GM19455 (cell line): ENCODE results near the gene MKI67.
A peak's percentile ranks its signal among the peaks of the same experiment; 100 is the strongest.
"Not testable (repeated sequence)": the region's sequence is repeated elsewhere in the genome, so short reads cannot be mapped to it uniquely, and the experiment has no call there.

Experiments
- ATAC-seq: cut with Tn5 transposase; IDR thresholded peaks from one replicate; pipeline ENCODE4 v1.9.1; 2021; ENCODE audit not compliant: unreplicated experiment

The MKI67 gene, protein sequence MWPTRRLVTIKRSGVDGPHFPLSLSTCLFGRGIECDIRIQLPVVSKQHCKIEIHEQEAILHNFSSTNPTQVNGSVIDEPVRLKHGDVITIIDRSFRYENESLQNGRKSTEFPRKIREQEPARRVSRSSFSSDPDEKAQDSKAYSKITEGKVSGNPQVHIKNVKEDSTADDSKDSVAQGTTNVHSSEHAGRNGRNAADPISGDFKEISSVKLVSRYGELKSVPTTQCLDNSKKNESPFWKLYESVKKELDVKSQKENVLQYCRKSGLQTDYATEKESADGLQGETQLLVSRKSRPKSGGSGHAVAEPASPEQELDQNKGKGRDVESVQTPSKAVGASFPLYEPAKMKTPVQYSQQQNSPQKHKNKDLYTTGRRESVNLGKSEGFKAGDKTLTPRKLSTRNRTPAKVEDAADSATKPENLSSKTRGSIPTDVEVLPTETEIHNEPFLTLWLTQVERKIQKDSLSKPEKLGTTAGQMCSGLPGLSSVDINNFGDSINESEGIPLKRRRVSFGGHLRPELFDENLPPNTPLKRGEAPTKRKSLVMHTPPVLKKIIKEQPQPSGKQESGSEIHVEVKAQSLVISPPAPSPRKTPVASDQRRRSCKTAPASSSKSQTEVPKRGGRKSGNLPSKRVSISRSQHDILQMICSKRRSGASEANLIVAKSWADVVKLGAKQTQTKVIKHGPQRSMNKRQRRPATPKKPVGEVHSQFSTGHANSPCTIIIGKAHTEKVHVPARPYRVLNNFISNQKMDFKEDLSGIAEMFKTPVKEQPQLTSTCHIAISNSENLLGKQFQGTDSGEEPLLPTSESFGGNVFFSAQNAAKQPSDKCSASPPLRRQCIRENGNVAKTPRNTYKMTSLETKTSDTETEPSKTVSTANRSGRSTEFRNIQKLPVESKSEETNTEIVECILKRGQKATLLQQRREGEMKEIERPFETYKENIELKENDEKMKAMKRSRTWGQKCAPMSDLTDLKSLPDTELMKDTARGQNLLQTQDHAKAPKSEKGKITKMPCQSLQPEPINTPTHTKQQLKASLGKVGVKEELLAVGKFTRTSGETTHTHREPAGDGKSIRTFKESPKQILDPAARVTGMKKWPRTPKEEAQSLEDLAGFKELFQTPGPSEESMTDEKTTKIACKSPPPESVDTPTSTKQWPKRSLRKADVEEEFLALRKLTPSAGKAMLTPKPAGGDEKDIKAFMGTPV (N-terminal part only)

DNA sequence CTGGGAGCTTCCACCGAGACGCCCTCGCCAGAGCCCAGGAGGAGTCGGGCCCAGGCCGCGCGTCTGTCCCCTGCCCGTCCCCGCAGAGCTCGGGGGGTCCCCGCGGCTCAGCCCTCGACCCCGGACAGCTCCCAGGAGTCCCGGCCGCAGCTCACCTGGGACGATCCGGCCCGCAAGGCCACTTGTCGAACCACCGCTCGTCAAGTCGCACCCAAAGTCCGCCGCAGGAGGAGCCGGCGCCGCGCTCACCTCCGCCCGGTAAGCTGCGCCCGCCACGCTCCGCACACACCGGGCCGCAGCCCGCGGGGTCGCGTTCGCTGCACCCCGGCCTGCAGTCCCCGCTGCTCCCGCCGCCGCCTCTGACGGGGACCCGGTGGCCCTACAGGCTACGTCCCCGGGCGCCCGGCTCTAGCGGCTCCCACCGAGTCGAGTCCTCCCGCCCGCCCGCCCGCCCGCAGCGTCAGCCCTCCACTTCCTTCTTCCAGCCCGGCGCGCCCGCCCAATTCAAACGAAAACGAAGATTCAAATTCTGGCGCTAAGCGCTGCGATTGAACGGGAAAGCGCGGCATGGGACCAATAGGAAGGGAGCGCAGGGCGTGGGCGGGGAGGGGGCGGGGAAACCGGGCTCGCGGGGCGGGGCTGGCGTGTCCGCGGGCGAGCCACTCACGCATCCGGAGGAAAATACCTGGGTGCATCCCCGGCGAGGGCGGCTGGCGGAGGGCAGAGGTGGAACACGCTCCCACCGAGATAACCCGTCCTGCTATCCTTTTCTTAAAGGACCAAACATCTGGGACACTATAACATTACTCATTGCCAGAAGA, at the start of gene MKI67:
Gene MKI67 (minus strand): TSS at position 480 of the 821 bp plus-strand sequence. CDS start 756 bp downstream, outside the sequence.
- peak; percentile 88 for ATAC-seq

DNA sequence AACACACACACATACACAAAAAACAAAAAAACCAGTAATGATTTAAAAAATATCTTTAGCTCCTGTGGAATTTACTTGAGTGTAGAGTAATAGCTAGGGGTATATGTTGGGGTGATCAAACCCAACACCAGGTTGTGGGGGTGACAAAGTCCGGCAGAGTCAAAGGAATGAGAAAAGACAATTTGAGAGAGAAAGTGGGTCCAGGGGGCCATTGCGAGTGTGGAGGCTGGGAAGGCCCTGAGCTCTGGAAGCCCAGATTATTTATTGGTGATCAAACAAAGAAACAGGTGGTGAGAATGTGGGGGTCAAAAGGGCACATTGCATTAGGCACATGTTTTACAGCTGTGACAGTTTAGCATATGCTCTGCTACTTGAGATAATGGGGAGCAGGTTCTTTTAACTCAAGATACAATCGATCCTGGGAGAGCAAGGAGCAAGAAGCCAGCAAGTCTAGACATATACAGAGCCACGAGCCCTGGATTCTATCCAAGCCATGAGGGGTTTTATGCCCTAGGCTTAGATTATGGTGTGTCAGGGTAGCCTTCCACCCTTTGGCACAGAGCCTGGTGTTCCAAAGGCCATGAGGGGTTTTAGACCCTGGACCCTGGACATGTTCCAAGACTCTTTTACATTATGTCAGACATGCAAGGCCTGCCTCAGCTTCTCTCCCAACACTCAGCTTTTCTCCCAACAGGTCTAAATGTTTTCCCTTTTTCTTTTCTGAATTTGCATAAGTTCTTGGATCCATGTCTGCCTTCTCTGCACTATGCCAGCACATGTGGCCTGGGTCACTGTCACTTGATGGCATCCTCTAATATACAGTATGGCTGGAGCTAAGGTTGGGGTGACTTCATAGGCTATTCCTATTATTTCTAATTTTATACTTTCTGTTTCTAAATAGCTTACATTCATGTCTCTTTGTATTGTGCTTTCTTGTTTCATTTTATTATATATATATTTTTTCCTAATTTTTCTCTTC, 48.6 kb upstream of the MKI67 start:
- no peak for ATAC-seq

DNA sequence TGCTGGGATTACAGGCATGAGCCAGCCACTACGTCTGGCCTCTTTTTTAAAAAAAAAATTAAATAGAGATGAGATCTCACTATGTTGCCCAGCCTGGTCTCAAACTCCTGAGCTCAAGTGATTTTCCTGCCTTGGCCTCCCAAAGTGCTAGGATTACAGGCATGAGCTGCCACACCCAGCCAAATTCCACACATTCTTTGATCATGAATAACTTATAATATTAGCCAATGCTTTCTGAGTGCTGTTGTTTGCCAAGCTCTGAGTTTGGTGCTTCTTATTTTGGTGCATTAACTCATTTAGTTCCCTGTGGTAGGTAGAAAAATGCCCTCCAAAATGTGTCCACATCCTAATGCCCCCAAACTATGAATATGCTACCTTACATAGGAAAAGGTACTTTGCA, 47.2 kb upstream of the MKI67 start:
- no peak for ATAC-seq

DNA sequence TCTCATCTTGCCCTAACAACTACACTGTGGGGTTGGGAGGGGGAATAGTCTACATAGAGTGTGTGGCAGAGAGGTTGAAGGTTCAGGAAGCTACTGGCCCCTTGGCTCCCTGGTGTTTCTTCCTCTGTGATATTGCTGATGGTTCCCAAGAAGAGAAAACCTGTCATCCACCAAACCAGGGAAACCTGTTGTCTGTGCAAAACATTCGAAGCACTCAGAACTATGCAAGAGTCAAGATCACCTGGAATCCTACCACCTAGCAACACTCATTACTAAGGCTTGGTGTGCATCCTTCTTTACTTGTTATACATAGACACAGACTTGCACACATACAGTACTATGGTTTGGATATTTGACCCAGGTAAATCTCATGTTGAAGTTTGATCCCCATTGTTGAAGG, 46.5 kb upstream of the MKI67 start:
- no peak for ATAC-seq

DNA sequence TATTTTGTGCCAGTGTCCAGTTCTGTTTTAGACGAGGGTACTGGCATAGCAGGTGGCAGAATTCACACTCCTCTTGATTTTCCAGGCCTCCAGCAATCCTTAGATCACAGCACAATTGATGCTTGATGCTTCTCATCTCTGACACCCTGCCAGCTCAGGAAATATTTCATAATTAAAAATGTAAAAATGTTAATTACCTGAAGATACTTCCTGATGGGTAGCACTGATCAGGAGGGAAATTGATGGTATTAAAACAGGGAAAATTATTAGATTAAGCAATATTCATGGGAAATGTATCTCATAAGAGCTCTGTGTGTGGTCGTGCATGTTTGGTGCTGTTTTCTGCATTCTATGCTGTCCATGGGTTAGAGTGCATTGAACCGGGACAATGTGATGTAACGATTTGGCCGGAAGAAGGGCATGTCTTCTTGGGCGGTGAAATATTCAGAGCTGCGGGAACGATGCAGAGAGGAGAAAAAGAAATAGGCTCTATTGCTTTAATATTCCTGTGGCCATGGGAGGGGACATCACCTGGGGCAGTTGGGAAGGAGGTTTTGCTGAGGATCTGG, 43.7 kb upstream of the MKI67 start:
- no peak for ATAC-seq

DNA sequence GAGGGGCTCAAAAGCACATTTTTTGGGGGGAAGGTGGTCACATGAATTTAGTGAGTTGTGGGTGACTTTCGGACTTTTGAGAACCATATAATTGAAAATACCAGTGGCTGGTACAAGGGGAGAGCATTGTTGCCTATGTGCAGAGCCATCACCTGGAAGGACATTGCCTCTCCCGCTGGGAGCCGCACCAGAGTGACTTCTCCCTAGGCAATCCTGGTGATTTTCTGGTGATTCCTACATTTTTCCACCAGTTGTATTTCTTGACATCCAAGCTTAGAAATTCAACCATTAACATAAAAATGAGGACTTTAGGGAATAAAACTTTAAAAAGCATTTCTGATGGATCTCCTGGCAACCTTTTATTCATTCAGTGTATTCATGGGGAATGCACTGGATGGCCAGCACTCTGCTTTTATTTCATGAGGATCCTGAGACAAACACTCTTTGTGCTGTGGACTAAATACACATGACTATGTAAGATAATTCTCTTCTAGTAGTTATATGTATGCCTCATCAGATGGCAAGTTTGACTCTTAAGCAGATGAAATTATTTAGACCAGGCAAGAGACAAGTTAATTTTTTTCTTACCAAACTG, 41.8 kb upstream of the MKI67 start:
- no peak for ATAC-seq

DNA sequence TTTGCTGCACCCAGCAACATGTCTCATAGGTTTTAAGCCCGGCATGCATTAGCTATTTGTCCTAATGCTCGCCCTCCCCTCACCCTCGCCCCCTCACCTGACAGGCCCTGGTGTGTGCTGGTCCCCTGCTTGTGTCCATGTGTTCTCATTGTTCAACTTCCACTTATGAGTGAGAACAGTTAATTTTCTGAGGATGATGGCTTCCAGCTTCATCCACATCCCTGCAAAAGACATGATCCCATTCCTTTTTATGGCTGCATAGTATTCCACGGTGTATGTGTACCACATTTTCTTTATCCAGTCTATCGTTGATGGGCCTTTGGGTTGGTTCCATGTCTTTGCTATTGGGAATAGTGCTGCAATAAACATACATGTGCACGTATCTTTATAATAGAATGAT, 40.9 kb upstream of the MKI67 start:
- not testable (repeated sequence) for ATAC-seq

DNA sequence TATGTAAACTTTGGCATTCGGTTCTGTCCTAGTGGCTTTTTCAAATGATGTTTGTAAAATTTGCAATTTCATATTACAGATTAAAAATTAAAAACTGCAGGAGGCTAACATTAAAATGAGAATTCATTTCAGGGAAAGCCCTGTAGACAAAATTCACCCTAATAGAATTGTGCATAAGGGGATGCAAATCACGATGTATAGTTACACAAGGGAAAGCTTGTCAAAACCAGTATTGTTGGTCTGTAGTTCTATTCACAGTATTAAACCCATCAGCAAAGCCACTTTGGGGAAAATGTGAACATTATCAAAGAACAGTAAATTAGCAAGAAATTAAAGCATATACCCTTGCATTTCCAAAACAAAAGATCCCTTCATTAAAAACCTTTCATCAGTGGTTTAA, 39.9 kb upstream of the MKI67 start:
- no peak for ATAC-seq

DNA sequence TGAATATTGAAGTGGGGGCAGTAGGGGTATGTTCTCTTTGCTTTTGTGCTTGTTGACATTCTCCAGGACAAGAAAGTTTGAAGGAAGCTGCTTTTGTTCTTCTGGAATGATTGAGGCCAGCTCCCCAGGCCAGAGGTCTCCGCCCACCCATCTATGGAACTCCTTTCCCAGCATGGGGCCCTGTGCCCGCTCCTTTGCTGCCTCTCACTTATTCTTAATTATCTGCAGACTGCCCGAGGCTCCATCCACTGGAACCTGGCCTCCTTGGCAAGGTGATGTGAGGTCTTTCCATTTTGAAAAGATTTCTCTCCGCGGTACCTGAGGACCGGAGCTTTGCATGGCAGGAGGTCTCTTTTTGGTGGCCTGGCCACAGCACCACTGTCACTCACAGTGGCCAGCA, 39.3 kb upstream of the MKI67 start:
- no peak for ATAC-seq

DNA sequence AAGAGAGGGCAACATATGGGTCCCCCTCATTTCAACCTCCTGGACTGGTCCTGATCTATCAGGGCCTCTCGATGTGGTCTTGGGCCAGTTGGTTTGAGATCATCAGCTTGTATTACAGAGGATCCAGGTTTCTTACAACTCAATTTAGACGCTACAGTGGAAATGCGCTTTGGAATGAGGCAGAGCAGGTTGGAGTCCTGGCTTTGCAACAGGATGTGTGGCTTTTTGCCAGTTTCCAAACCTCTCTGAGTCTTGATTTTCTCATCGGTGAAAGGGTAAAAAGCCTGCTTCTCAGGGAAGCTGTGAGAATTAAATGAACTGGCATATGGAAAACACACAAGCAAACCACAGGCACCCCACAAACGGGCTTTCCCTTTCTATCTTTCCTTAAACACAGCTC, 37.5 kb upstream of the MKI67 start:
- no peak for ATAC-seq

DNA sequence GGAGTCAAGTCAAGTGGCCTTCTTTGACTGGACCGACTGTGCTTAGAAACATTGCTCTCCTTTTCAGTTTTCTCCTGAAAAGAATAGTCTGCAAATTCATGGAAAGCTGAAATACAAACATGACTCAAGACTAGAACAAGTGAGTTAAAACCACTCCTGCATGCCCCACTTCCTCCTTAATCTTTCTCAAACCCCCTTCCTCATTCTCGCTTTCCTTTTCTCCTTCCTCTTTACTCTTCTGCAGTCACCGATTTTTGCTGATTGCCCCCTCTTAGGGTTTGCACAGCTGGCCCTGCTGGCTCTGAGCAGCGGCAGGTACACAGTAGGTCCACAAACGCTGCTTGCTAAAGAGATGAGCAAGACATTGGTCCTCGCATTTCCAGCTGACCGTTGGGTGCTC, 34.8 kb upstream of the MKI67 start:
- no peak for ATAC-seq

DNA sequence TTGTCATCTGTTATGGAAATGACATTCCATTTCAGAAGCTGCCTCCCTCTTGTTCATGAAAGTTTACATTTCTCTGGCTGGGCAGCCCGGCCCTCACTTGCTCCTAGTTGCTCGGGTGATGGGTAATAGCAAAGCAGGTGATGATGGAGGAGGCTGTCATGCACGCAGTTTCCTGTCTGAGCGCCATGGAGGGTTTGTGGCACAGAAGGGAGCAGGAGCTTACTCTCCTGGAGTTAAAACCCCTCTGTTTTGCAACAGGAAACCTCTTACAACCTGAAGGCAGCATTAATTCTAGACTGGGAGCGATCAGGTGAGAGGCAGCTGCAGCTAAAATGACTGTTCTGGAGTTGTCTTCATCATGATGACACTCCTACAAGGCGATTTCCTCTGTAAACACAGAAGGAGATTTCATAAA, 34.1 kb upstream of the MKI67 start:
- no peak for ATAC-seq

DNA sequence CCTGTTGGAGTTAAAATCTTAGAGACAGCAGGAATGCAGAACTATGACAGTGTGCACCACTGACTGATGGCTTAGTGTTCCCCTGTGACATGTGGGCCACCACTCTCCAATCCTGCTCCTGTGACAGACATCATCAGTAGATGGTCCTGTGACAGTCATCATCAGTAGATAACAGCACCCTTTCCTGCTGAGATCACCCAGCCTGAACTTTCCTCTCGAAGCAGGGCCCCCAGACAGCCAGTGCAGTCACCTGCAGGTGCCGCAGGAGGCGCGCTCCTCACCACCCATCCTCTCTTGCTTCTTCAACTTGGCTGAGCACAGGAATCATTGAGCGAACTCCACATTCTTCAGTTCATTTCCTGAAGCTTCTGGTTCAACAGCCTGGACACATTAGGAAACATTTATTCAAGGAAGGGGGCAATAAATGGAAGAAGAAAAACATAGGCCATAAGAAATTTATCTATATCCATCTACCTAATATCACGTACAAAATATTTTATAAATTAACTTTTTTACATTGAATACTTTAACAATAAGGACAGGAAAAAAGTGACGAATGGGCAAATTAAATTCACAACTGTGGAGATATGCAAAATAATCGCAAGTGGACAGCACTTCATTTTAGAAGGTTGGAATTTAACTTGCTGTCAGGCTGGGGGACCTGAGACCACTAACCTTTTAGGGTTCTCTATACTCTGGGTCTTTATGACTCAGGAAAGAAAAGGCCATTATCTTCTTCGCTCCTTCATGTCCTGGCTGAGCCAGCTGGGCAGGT, 32.0 kb upstream of the MKI67 start:
- ATAC-seq, result no peak

DNA sequence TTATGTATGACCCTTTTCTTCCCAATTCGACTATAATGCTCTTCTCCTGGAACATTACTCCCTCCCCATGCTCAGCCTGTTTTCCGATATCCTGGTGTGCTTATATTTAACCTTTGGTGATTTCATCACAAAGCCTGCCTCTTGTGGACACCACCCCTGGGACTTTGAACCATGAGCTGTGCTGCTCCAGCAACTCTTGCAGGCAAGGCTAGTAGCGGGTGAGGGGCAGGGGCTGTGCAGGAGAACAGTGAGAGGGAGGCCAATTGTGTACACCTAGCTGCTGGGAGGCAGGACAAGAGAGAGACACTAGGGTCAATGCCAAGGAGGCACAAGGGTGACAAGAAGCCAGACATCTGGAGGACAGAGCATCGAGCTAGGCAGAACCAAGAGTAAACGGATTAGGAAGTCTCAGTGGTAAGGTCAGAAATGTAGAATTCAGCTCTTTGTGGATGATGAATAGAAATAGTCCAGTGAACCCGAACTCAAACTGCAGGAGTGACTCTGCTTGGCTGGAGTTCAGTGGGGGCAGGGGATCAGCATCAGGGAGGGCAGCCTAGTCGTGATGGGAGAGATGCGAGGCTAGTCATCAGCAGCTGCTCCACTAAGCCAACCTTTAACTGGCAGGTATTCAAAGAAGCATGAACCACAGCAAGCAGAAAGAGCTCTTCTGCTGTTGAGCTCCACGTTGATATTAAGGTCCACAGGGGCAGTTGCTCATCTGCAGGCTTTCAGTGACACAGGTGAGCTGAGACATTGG, 31.0 kb upstream of the MKI67 start:
- ATAC-seq, result no peak

DNA sequence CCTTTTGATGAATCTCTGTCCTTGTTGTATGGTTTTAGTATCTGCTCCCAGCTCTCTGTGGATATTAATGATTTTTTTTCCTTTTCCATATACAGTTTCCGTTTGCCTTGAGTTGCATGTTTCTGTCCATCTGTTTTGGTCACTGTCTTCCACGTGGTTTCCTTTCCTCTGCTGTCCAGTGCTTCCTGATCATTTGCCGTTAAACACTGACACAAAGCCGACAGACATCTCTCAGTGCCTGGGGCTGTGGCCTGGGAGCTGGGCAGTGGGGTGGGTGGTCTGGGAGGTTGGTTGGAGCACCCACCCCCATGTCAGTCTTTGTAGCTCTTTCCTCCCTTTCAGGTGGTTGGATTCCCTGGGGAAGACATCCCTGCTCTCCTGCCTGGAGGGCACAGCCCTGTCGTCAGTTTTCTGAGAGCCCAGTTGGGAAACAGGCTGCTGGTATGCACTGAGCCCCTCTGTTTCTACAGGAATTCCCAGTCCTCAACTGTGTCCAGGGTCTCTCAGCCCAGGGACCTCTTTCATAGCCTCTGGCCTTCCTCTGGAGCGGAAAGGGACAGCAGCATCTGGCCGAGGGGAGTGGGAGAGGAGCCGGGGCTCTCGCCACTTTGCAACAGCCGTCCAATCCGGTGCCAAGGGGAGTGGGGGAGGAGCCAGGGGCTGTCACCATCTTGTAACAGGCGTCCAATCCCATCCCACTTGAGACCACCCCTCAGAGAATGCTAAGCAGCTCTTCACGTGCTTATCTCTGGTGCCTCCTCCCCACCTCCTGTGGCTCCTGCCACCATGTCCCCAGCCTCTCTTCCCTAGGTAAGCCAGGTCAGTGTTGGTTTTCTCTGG, 26.7 kb upstream of the MKI67 start:
- no peak for ATAC-seq

DNA sequence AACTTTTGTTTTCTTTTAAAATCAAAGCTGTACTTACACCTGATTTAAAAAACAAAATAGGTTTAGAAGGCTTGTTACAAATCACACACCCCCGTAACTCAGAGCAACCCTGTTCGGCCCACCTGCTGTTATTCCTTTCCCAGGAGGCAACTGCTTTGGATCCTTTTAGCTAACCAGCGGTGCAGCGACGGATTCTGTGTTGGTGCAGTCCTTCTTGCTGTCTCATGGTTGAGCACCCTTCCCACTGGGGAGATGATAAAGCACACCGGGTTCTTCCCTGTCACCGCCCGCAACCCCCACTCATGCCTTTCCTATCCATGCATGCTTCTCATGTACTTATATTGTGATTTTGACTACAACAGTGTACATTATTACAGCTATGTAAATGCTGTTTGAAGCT, 24.8 kb upstream of the MKI67 start:
- ATAC-seq, result no peak
